OCI-LY1 (cell line): ENCODE data around the gene PIK3C2G.

Experiments
- EZH2 ChIP-seq: fragments of 200-600 bp; sonication (generic), shearing (Covaris generic); IDR thresholded peaks from 2 replicates; pipeline ENCODE4 v1.8.0; 2017; ENCODE audit warnings: borderline replicate concordance, mixed run types, mild to moderate bottlenecking, antibody characterized with exemption, low read length, moderate library complexity, mixed read lengths
- TF ChIP-seq, protein P1 (sequence below): fragments of 200-600 bp; sonication (generic), shearing (Covaris generic); IDR thresholded peaks from 2 replicates; pipeline ENCODE4 v1.5.1; 2017; ENCODE audit warnings: mild to moderate bottlenecking, antibody characterized with exemption, low read length, moderate library complexity, mixed read lengths

DNA sequence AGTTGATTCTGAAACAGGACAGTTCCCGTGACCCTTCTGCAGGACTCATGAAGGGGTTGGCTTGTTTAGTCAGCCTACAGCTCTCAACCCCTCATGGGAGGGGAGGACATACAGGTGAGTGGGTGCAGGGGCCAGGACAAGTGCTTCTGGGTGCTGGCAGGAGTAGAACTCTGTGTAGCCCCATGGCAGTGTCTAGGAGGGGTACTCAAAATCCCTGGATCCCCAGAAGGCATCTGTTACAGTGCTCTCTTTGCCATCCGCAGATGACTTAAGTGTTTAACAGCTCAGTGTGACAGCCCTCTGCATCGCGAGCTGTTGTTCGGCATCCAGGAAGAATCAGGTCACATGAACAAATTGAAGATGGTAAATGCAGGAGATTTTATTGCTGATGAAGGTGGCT is 91.0 kb downstream of the PIK3C2G start:
- TF ChIP-seq EZH2 = no peak
- TF ChIP-seq, protein P1, sequence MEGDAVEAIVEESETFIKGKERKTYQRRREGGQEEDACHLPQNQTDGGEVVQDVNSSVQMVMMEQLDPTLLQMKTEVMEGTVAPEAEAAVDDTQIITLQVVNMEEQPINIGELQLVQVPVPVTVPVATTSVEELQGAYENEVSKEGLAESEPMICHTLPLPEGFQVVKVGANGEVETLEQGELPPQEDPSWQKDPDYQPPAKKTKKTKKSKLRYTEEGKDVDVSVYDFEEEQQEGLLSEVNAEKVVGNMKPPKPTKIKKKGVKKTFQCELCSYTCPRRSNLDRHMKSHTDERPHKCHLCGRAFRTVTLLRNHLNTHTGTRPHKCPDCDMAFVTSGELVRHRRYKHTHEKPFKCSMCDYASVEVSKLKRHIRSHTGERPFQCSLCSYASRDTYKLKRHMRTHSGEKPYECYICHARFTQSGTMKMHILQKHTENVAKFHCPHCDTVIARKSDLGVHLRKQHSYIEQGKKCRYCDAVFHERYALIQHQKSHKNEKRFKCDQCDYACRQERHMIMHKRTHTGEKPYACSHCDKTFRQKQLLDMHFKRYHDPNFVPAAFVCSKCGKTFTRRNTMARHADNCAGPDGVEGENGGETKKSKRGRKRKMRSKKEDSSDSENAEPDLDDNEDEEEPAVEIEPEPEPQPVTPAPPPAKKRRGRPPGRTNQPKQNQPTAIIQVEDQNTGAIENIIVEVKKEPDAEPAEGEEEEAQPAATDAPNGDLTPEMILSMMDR = no peak
